ENCODE data around the gene PAGE1. TPM values are rescaled to one million over a fixed set of nuclear protein-coding genes. Genes with fewer than 3 reads are reported as not detected.

PAGE1 gene
- total RNA-seq, 3 donors from 2014 or later, result not detected

- Histone ChIP-seq H3K9me3 (no peaks in the 10 kb centered on the region), H3K4me1 (ENCODE audit: low read depth) (no peaks in the 10 kb centered on the region), H3K36me3 (ENCODE audit: low read depth) (no peaks in the 10 kb centered on the region), H3K4me3 (no peak overlapping the region)
- TF ChIP-seq, protein P1, sequence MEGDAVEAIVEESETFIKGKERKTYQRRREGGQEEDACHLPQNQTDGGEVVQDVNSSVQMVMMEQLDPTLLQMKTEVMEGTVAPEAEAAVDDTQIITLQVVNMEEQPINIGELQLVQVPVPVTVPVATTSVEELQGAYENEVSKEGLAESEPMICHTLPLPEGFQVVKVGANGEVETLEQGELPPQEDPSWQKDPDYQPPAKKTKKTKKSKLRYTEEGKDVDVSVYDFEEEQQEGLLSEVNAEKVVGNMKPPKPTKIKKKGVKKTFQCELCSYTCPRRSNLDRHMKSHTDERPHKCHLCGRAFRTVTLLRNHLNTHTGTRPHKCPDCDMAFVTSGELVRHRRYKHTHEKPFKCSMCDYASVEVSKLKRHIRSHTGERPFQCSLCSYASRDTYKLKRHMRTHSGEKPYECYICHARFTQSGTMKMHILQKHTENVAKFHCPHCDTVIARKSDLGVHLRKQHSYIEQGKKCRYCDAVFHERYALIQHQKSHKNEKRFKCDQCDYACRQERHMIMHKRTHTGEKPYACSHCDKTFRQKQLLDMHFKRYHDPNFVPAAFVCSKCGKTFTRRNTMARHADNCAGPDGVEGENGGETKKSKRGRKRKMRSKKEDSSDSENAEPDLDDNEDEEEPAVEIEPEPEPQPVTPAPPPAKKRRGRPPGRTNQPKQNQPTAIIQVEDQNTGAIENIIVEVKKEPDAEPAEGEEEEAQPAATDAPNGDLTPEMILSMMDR (IDR thresholded peaks at IDR 0.05), result no peak
- ATAC-seq (no peak), DNase-seq (no peak)
- intact Hi-C loops (cut with DNase I, micrococcal nuclease), result no loop called here
Observed at GRCh38 chrX:49701323-49701722, 5.5 kb upstream of the PAGE1 start.

GRCh38 chrX:49675075-49675719 is 20.6 kb downstream of the PAGE1 start:
- intact Hi-C loops (cut with DNase I, micrococcal nuclease), result no loop called here
- DNase-seq, result no peak
- Histone ChIP-seq H3K36me3 (ENCODE audit: low read depth) (no peaks in the 10 kb centered on the region), H3K4me3 (no peak overlapping the region), H3K4me1 (ENCODE audit: low read depth) (no peaks in the 10 kb centered on the region), H3K9me3 (no peaks in the 10 kb centered on the region)
- no peak for ATAC-seq
- TF ChIP-seq, protein P1 (IDR thresholded peaks at IDR 0.05), result no peak

DNA sequence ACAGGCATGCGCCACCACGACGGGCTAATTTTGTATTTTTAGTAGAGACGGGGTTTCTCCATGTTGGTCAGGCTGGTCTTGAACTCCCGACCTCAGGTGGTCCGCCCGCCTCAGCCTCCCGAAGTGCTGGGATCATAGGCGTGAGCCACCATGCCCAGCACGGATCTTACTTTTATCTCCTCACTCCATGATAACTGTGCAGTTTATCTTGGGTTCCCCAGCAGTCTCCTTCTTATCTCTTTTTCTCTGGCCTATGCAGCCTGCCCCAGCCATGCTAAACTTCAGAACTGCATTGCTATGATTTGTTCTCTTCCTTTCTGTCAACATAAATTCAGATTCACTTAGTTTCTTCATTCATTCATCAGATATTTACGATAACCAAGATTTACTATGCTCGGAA is 22.4 kb downstream of the PAGE1 start:
- Histone ChIP-seq H3K4me1 (ENCODE audit: low read depth) (no peaks in the 10 kb centered on the region), H3K4me3 (no peak overlapping the region), H3K9me3 (no peaks in the 10 kb centered on the region), H3K36me3 (ENCODE audit: low read depth) (no peaks in the 10 kb centered on the region)
- no peak for DNase-seq
- ATAC-seq, result no peak
- intact Hi-C loops (cut with DNase I, micrococcal nuclease), result no loop called here
- TF ChIP-seq, protein P1 (IDR thresholded peaks at IDR 0.05), result no peak

DNA sequence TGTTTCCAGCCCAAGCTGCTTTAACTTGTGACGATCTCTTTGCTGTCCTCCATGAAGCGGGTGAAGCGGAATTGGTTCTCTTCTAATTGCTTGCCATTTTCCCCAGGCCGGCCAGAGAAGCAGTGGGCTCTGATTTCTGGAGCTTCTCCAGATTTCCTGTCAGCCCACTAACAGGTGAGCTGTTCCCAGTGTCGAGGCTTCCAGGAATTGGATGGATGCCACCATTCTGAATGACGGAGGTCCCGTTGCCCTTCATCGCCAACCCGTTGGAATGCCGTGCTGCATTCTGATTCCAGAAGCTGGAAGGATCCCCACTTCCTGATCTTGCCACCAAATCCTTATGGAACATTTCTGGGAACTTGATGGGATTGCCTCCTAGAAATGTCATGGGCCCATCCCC is 31.0 kb downstream of the PAGE1 start:
- ATAC-seq, result no peak
- no peaks in the 10 kb centered on the region for H3K9me3 ChIP-seq
- H3K36me3 ChIP-seq (ENCODE audit: low read depth), result no peaks in the 10 kb centered on the region
- no peak for DNase-seq
- H3K4me1 ChIP-seq (ENCODE audit: low read depth), result no peaks in the 10 kb centered on the region
- TF ChIP-seq, protein P1 (IDR thresholded peaks at IDR 0.05), result no peak
- intact Hi-C loops (cut with DNase I, micrococcal nuclease), result loop anchor here in 1 of 2 donors (10.0 kb wide), 1 partner anchor 60 kb away; no protein-coding TSS in a partner anchor
- no peak overlapping the region for H3K4me3 ChIP-seq

GRCh38 chrX:49661881-49662280 is 33.9 kb downstream of the PAGE1 start:
- DNase-seq (no peak), ATAC-seq (no peak)
- H3K4me3 ChIP-seq, result no peak overlapping the region
- H3K9me3 ChIP-seq, result no peaks in the 10 kb centered on the region
- intact Hi-C loops (cut with DNase I, micrococcal nuclease), result loop anchor here in 1 of 2 donors (10.0 kb wide), 1 partner anchor 63 kb away; no protein-coding TSS in a partner anchor
- TF ChIP-seq, protein P1 (IDR thresholded peaks at IDR 0.05), result no peak
- H3K4me1 ChIP-seq (ENCODE audit: low read depth), result no peaks in the 10 kb centered on the region
- H3K36me3 ChIP-seq (ENCODE audit: low read depth), result no peaks in the 10 kb centered on the region

Measured in mucosa of descending colon (tissue), 3 donors.